Lower leg skin (tissue), 3 donors: ENCODE data around the gene FAU.

Experiments used
- POLR2A ChIP-seq, 2 donors: fragments of 450-650 bp; IDR thresholded peaks; one replicate each; pipeline ENCODE4 v1.6.1; 2016 to 2017; ENCODE audit warnings: antibody characterized with exemption in 2 of 2, mild to moderate bottlenecking in 1 of 2, moderate library complexity in 1 of 2
- TF ChIP-seq, protein P1 (sequence below), 3 donors: fragments of 450-650 bp; IDR thresholded peaks; one replicate each; pipeline ENCODE4 v1.5.1; 2016; ENCODE audit warnings: antibody characterized with exemption in 3 of 3, mild to moderate bottlenecking in 3 of 3, moderate library complexity in 2 of 3

- TF ChIP-seq, protein P1, sequence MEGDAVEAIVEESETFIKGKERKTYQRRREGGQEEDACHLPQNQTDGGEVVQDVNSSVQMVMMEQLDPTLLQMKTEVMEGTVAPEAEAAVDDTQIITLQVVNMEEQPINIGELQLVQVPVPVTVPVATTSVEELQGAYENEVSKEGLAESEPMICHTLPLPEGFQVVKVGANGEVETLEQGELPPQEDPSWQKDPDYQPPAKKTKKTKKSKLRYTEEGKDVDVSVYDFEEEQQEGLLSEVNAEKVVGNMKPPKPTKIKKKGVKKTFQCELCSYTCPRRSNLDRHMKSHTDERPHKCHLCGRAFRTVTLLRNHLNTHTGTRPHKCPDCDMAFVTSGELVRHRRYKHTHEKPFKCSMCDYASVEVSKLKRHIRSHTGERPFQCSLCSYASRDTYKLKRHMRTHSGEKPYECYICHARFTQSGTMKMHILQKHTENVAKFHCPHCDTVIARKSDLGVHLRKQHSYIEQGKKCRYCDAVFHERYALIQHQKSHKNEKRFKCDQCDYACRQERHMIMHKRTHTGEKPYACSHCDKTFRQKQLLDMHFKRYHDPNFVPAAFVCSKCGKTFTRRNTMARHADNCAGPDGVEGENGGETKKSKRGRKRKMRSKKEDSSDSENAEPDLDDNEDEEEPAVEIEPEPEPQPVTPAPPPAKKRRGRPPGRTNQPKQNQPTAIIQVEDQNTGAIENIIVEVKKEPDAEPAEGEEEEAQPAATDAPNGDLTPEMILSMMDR (IDR thresholded peaks at IDR 0.05) = no peak
- no peak for TF ChIP-seq POLR2A (IDR thresholded peaks at IDR 0.05)
Observed at GRCh38 chr11:65156256-65156655, 34.3 kb upstream of the FAU start.
